ENCODE measurements around the gene CD48.
A peak's percentile ranks its signal among the peaks of the same experiment; 100 is the strongest.

DNA sequence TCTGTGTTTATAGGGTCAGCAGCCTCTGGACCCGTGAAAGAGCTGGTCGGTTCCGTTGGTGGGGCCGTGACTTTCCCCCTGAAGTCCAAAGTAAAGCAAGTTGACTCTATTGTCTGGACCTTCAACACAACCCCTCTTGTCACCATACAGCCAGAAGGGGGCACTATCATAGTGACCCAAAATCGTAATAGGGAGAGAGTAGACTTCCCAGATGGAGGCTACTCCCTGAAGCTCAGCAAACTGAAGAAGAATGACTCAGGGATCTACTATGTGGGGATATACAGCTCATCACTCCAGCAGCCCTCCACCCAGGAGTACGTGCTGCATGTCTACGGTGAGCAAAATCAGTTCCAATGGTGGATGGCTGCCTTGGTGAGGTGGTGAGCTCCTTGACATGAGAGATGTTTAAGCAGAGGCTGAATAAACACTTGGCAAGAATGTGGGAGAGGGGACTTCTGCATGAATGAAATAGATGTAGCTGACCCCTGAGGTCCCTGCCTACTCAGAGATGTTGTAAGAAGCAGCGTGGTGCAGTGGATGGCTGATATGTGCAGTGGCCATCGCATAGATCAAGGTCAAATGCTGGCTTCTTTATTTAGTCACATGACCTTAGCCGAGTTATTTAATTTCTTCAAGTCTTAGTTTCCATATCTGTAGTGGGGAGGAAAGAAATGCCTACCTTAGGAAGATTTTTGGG lies 36.7 kb upstream of the CD48 start:
- TF ChIP-seq, protein P1, sequence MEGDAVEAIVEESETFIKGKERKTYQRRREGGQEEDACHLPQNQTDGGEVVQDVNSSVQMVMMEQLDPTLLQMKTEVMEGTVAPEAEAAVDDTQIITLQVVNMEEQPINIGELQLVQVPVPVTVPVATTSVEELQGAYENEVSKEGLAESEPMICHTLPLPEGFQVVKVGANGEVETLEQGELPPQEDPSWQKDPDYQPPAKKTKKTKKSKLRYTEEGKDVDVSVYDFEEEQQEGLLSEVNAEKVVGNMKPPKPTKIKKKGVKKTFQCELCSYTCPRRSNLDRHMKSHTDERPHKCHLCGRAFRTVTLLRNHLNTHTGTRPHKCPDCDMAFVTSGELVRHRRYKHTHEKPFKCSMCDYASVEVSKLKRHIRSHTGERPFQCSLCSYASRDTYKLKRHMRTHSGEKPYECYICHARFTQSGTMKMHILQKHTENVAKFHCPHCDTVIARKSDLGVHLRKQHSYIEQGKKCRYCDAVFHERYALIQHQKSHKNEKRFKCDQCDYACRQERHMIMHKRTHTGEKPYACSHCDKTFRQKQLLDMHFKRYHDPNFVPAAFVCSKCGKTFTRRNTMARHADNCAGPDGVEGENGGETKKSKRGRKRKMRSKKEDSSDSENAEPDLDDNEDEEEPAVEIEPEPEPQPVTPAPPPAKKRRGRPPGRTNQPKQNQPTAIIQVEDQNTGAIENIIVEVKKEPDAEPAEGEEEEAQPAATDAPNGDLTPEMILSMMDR (IDR thresholded peaks at IDR 0.05; ENCODE audit: borderline replicate concordance, extremely low read depth, low read length, poor library complexity, severe bottlenecking), result peak; percentile 59
- no peak for TF ChIP-seq EZH2 (IDR thresholded peaks at IDR 0.05; ENCODE audit: borderline replicate concordance, low read depth, low read length, severe bottlenecking)

All from DND-41 (cell line).